Stromal cell of bone marrow (primary cell): ENCODE measurements around the gene MCCC1.
A peak's percentile ranks its signal among the peaks of the same experiment; 100 is the strongest.
"Not testable (repeated sequence)": the region's sequence is repeated elsewhere in the genome, so short reads cannot be mapped to it uniquely, and the experiment has no call there.

ENCODE experiments used
- DNase-seq: peaks from one replicate; pipeline ENCODE4 v3.0.0-alpha.2; 2012; ENCODE audit warnings: low read depth

The MCCC1 gene

GRCh38 chr3:183103950-183104349 is 4.7 kb upstream of the MCCC1 start:
- DNase-seq = not testable (repeated sequence)

GRCh38 chr3:183101040-183101439 is 1.7 kb upstream of the MCCC1 start:
- not testable (repeated sequence) for DNase-seq

- DNase-seq = no peak
Measured at GRCh38 chr3:183100376-183100775, 1.1 kb upstream of the MCCC1 start.

- no peak for DNase-seq
Measured at GRCh38 chr3:183099838-183100204, 525 bp upstream of the MCCC1 start.

GRCh38 chr3:183098536-183099025 is 715 bp downstream of the MCCC1 start:
- DNase-seq = no peak

- DNase-seq = no peak
Measured at GRCh38 chr3:183094711-183095110, 4.6 kb downstream of the MCCC1 start.

- no peak for DNase-seq
Measured at GRCh38 chr3:183092256-183092655, 7.0 kb downstream of the MCCC1 start.

GRCh38 chr3:183087184-183087583 is 12.1 kb downstream of the MCCC1 start:
- DNase-seq = no peak

- DNase-seq = no peak
Measured at GRCh38 chr3:183085634-183086390, 13.5 kb downstream of the MCCC1 start.

GRCh38 chr3:183082355-183082915 is 16.9 kb downstream of the MCCC1 start:
- DNase-seq = no peak

- no peak for DNase-seq
Measured at GRCh38 chr3:183081459-183082183, 17.7 kb downstream of the MCCC1 start.

- no peak for DNase-seq
Measured at GRCh38 chr3:183080628-183081027, 18.7 kb downstream of the MCCC1 start.

- DNase-seq = no peak
Measured at GRCh38 chr3:183074881-183075280, 24.4 kb downstream of the MCCC1 start.

- no peak for DNase-seq
Measured at GRCh38 chr3:183074261-183074660, 25.0 kb downstream of the MCCC1 start.

GRCh38 chr3:183073839-183074238 is 25.5 kb downstream of the MCCC1 start:
- DNase-seq = no peak

GRCh38 chr3:183070892-183071291 is 28.4 kb downstream of the MCCC1 start:
- no peak for DNase-seq

GRCh38 chr3:183069086-183069485 is 30.2 kb downstream of the MCCC1 start:
- no peak for DNase-seq

- not testable (repeated sequence) for DNase-seq
Measured at GRCh38 chr3:183066891-183067290, 32.4 kb downstream of the MCCC1 start.

- DNase-seq = no peak
Measured at GRCh38 chr3:183064475-183064874, 34.8 kb downstream of the MCCC1 start.

GRCh38 chr3:183061391-183062172 is 37.7 kb downstream of the MCCC1 start:
- DNase-seq = peak; percentile 37

- DNase-seq = no peak
Measured at GRCh38 chr3:183058351-183058750, 40.9 kb downstream of the MCCC1 start.

GRCh38 chr3:183050706-183051105 is 48.6 kb downstream of the MCCC1 start:
- DNase-seq = no peak
